ENCODE results near the gene PHF20.

GRCh38 chr20:35831971-35832370 is 60.2 kb downstream of the PHF20 start:
- TF ChIP-seq EZH2phosphoT487 (IDR thresholded peaks at IDR 0.05; ENCODE audit: insufficient read depth, low read depth) (no peak), EZH2 (IDR thresholded peaks at IDR 0.05; ENCODE audit: insufficient read depth, poor library complexity, severe bottlenecking) (no peak)
